Dermis blood vessel endothelial cell (primary cell): ENCODE measurements around the gene ANTXR1. TPM values are rescaled to one million over a fixed set of nuclear protein-coding genes. Genes with fewer than 3 reads are reported as not detected.
A peak's percentile ranks its signal among the peaks of the same experiment; 100 is the strongest.

ENCODE experiments used
- DNase-seq: peaks from one replicate; pipeline ENCODE4 v3.0.0; 2010
- total RNA-seq: library from RNA; depleted of rRNA; stranded (reverse); fragments of >200 nt; gene quantifications from 2 replicates; pipeline ENCODE4 v1.2.3, GENCODE V29; 2014

Gene ANTXR1
- total RNA-seq, 1 donor from 2014 or later = 0.68 TPM

DNA sequence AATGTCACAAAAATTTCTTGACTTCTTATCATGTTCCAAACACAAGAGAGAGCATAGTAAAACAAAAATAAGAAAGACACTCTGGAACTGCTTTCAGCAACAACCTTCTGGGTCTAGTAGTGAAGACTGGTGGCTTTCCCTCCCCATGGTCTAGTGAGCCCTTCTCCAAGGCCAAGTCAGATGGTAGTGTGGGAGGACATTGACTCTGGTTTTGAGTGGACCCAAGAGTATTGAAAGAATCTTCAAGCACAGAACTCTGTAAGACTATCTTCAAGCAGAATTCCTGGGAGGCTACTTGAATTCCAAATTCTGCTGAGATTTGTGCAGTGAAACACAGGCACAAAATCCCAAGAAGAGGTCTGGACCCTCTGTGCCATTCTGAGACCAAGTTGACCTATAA lies 21.1 kb downstream of the ANTXR1 start:
- DNase-seq = no peak

DNA sequence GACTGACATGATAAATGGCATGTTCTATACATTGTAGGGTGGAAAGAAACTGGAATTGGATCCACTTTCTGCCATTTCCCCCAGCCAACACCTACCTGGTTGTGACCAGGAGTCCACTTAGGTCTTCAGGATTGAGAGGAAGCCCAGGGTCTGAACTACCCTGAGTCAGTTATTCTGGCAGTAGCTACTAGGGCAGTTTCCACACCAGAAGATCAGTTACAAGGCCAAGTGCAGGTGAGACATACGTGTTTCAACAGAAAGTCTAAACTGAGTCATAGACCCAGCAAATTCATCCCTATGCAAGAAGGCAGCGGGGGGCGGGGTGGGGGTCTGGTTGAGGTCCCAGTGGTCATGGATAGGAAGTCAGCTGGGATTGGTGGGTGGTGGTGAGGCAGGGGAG lies 21.9 kb downstream of the ANTXR1 start:
- DNase-seq = no peak

DNA sequence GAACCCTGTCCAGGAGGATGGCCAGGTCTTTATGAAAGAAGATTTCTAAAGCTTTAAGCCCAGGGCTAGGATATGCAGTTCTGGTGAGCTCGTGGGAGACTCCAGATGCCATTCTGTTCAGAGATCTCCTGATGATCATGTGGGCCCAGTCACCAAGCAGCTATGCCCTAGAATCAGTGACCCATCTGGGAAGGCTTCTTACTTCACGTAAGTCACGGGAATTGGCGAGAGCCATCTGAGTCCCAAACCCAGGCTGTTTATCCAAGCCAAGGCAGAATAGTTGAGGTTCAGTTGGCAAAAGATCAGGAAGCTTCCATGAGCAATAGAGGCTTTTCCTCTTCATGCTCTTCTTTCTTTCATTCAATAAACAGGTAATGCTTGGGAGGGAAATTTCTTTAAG lies 23.9 kb downstream of the ANTXR1 start:
- DNase-seq = no peak

DNA sequence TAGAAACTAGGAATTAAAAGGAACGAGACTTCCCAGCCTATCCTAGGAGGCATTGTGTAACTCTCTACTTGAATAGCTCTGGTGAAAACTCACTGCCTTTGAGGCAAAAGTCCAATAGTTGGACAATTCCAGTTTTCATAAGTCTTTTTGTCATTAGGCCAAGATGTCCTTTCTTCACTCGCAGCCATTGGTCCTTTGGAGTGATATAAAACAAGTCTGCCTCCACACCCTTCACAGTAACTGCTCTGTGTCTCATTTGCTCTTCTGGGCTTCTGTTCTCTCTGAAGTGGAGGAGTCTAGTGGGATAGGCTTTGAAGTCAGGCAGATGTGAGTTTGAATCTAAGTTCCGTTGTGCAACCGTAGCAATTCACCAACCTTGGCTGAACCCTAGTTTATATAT lies 28.2 kb downstream of the ANTXR1 start:
- DNase-seq = no peak

DNA sequence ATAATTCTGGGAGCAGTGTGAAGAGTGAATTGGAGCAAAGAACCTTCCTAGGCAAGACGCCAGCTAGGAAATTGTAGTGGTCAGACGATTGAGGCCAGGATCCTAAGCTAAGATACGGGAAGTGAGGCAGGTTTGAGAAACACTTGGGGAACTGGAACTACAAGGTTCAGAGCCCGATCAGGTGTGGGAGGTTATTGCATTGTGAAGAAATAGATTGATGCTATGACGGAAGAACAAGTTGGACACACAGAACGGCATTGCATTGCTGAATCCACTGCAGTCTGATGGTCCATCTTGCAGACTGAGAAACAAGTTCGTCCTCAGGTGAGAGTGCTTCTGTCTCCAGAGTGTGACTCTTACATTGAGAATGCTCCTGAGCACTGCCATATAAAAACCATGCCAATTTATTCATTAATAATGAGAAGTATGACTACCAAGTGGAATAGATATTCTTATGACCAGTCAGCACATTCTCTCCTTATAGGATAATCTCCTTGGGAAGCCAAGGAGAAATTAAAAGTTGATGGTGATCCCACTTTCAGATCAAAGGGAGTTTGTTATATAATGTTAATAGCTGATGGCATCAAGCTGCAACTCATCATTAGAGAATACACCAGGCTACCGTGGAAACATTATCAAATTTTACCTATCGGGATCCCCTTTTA lies 30.9 kb downstream of the ANTXR1 start:
- no peak for DNase-seq

DNA sequence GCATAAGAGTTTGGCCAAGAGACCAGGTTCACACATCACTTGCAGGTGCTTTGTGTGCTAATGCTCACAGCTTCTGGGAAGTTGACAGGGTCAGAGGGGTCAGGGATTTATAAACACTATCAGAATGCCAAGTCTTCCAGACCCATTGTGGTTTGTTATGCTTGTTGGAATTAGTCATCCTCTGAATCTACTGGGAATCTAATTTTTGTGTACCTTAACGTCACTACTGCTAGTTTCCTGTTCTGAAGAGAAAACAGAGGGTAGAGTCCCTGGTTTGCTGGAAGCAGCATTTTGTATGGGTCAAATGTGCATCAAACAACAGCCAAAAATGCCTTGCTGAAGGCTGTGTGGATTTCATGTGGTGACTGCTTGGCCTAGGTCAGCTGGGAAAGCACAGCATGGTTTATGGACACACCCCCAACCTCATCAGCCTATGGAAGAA lies 33.3 kb downstream of the ANTXR1 start:
- DNase-seq = peak; percentile 92

DNA sequence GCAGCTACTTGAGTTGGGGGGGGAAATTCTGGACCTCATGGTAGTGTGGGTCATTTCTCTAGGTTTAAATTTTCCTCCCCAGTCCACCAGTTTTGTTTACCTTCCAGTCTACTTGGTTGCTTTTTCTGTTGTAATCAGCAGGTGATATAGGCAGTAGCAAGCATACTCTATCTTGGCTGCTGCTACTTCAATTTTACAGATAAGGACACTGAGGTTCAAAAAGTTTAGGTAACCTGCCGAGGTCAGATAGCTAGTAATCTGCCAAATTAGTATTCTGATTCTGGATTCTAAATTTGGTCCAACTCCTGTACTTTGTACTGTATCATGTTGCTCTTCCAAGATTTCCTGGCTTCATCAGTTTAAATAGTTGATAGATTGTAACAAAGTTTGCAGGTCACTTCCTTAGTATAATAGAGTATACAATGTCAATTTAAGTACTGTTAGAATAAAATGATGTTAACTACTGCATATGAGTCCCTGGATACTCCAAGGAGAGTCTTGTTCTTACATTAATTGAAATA lies 34.7 kb downstream of the ANTXR1 start:
- no peak for DNase-seq

DNA sequence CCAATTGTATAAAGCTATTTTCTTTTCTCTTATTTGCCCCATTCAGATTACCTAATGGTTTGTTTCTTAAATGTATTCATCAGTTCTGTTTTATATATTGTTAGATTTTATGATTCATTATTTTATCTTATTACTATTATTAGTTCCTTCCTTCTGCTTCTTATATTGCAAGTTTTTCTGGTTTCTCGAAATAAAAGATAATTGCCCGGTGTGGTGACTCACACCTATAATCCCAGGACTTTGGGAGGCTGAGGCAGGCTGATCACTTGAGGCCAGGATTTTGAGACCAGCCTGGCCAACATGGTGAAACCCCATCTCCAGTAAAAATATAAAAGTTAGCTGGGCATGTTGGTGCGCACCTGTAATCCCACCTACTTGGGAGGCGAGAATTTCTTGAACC lies 37.8 kb downstream of the ANTXR1 start:
- DNase-seq = no peak

DNA sequence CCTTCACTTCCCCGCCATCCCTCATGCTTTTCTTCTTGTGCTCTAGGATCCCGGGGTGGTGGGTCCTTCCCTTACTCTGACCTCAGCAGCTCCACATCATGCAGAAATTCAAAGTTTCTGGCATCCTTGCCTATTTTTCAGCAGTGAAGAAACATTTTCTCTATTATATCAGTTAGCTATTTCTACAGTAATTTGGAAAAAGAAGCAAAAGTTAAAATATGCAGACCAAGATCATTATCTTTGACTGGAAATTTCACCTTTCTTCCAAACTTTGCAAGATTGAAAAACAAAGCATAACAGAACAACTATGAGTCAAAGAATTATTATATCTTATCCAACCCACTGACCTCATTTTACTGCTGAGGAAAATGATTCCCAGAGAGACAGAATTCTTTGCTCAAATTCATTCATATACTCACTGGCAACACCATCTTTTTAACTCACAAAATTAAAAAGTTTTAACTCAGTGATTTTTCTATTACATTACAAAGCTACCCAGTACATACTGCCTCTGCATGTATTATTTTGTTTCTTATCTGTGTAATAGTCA lies 40.5 kb downstream of the ANTXR1 start:
- DNase-seq = no peak

DNA sequence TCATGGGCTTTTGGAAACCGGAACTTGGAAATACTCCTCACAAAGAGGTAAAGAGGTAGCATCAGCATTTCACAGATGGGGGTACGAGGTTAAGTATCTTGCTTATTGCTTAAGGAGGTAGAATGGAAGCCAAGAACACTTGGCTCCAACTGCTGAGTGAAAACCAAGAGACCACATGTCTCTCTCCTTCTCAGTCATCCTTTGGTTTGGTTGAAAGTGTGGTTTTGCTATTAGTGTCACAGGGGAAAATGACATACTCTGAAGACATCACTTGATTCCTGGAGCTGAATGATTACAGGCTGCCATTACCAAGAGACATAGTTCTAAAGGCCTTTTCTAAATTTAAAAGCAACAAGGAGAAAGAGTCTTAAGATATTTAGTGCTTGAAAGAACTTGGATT lies 41.5 kb downstream of the ANTXR1 start:
- no peak for DNase-seq

DNA sequence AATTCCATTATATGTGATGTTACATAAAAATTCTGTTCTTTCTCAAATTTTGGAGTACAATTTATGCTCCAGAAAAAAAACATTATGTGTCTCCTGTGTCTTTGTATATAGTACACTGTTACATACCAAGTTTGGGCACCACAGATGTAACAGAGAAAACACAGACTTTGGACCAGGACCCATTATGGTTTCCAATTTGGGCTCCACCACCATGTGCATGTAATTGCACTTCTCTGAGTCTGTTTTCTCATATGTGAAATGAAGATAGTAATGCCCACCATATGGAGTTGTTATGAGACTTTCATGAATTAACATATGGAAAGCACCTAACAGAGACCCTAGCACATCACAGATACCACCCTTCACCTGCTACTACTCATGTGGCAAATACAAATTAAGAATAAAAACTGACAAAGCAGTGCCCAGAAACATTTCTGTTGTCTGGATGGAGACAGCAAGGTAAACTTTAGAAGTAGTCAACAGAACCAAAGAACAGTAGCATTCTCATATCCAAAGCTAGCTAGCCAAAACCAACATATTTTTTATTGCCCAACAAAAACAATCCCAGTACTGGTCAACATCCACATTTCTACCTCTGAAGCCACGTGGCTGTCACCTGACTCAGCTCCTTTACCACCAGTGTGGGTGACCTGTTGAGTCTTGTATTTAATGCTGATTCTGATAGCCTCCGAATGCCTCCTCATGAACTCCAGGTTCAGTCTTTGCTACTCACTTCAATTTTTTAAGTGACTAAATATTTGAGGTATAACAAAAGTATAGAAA lies 42.9 kb downstream of the ANTXR1 start:
- no peak for DNase-seq

DNA sequence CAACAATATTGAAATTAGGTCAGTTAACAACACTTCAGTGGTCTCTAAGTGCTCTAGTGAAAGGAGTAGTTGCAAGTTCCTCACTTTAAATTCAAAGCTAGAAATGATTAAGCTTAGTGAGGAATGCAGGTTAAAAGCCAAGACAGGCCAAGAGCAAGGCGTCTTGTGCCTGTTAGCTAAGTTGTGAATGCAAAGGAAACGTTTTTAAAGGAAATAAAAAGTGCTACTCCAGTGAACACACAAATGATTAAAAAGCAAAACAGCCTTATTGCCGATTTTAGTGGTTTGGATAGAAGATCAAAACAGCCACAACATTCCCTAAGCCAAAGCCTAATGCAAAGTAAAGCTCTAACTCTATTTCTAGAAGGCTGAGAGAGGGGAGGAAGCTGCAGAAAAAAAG lies 44.7 kb downstream of the ANTXR1 start:
- no peak for DNase-seq

DNA sequence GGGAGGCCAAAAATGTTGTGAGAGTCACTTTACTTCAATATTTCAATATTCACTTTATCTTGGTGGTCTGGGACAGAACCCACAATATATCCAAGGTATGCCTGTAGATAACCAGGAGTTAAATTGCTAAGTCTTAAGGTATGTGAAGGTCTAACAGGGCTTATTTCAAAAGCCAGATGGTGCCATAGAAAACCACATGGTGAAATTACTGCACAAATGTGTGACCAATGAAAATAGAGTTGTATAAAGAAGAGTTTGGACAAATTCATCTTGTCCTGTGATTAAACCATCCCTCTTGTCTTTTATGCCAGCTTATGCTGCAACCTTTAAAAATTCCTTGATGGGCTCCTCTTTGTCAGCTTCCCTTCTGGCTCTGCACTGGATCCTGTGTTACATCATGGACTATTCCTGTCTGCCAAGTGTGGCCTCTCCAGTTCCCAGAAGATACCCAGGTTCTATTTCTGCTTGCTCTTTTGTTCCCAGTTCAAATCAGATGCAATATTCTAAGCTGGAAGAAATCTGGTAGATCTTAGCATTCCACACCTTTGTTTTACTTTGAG lies 46.8 kb downstream of the ANTXR1 start:
- no peak for DNase-seq

DNA sequence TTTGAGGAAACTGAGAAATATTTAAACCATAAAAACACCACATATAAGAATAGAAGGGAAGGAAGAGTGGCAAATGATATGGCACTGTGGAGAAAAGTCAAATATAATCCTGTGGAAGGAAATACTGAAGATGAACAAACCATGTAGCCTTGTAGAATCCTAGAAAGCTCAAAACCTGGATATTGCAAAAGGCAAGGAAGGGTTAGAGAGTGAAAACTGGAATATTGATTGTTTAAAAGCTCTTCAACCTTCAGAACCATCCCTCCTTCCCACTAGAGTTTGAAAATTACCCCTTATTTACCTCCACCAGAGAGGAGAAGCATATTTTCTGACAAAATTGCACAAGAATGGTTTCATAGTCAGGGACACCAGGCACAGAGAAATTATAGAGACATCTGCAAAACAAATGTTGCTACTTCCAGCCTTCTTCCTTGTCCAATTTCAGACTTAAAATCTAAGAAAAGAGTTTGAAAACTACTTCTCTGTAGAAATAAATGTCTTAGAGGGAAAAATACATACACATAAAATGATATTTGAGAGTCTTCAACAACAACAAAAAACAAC lies 48.0 kb downstream of the ANTXR1 start:
- DNase-seq = no peak

DNA sequence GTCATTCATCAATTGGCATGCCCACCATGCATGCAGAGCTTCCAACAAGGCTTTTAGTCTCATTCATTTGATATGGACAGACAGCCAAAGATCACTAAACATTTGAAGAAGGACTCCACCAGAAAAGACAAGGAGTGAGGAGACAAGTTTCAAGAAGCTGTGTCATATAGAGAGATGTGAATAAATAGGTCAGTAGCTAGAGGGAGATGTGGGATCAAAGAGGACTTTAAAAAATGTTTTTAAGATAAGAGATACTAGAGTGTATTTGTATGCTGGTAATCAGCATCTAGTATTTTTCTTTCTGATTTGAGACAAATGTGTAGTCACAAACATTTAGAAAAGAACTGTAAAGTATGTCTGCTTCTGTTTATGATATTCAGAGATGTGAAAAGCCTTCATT lies 48.5 kb downstream of the ANTXR1 start:
- no peak for DNase-seq

DNA sequence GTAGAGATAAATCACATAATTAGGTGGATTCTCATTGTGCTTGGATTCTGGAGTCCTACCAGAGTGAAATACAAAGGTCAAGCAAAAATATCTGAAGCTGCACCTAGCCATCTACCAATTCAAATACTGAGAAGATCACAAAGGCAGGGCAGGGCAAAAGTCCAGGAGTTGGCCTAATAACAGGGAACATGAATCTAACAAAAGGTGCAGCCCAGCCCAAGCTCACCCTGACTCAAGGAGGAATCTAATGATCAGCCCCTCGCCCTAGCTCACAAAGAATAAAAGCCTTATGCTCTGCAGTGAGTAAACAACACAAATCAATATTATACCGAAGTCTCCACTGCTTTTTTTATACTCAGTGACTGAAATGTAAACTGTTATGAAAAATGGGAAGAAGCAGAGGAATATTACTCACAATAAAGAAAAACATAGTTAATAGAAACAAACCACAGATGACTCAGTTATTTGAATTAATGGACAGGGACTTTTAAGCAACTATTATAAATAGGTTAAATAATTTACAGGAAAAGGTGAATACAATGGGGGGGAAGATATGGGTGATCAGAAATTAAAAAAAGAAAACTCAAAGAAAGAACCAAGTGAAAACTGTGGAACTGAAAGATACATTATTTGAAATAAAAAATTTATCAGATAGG lies 49.5 kb downstream of the ANTXR1 start:
- DNase-seq = no peak

DNA sequence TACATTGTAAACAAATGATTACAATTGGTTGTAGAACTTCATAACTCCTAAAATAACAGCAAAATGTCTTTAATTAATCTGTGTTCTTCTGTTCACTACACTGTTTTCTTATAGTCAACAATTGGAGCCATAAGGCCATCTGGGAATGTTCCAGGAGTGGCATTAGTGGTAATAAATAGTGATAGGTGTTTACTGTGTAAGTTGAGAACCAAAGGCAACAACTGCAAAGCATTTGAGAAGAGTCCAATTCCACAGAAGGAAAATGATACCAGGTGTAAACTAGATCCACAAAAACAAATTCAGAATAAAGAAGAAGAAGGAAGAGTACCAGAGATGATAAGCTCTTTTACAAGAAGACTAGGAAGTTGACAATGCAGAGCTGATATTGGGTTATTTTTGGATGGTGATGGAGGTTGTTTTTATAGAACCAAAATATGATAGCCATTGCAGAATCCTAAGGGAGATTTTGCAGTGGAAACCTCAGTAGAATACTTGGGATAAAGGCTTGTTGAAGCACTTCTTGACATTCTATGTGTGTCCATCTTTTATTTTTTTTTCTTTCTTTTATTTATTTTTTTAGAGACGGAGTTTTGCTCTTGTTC lies 52.9 kb downstream of the ANTXR1 start:
- no peak for DNase-seq

DNA sequence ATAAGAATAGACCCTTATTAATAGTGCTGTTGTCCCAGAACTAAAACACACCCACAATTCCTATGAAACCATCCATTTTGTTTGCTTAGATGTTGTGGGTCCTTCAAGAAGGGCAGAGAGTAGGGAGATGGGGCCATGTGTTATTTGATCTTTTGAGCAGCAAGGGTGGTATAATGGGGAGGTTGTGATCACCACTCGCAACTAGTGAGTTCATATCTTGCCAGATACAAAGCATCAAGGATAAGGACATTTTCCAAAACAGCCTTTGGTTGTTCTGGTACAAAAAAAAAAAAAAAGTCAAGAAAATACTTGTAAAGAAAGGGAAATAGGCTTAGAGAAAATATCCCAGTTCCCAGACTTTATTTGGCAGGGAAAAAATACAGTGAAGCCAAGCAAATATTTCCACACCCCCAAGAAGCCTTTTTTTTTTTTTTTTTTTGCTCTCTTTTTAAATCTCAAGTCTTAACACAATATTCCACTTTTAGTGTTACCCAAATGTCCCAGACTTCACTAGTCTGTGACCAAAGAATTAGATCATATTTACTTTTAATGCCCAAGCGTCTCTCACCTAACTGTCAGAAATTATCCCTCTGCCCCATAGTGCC lies 54.1 kb downstream of the ANTXR1 start:
- no peak for DNase-seq

DNA sequence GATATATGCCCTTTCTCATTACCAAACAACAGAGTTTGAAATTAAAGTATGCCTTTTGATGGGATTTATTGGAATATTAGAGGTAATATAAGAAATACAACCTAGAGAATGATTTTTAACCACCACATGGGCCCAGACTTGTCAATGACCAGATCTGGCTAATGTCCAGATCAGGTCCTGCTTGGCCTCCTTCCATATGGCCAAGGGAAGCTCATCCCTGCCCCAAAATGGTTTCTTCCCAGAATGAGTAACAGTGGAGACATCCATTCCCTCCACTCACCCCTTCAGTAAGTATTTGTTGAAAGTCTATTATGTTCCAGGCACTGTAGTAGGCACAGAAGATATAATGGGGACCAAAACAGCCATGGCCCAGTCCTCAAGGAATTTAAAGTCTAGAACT lies 54.9 kb downstream of the ANTXR1 start:
- no peak for DNase-seq

DNA sequence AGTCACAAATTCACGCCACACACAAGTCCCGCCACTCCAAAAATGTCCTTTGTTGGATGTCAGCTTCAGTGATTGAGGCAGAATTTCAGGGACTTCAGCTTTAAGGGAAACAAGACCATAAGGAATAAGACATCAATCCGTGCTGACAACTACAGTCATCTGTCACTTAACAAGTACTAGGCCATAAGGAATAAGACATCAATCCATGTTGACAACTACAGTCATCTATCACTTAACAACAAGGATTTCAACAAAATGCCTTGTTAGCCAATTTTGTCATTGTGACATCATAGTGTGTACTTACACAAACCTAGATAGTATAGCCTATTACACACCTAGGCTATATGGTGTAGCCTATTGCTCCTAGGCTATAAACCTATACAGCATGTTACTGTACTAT lies 58.0 kb downstream of the ANTXR1 start:
- DNase-seq = no peak

DNA sequence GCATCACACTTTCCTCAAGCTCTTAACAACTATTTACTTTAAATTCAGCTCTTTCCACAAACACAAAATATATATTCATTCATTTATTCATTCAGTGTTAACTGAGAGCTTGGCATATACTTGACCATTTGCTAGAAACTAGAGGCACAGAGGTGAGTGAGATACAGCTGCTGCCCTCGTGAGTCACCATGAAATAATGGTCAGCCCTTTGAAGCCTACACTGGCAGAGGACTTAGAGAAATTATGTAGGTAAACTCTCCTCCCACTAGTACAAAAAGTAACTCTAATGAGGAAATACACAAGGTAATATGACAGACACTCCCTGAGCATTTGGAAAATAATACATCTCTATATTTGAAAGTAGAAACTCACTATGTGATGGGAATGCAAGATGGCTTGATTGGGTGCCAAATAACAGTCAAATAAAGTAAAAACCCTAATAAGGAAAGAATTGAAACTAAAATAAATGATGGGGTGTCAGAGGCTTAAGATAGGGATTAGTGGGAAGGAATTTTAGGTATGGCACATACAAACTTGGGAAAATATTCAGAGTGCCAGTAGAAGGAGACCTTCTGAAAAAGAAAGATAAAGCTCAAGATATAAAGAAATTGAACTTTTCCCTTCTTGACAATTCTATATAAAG lies 61.1 kb downstream of the ANTXR1 start:
- no peak for DNase-seq
